Endodermal cell (in vitro differentiated cells): ENCODE results near the gene ANXA4. TPM values are rescaled to one million over a fixed set of nuclear protein-coding genes. Genes with fewer than 3 reads are reported as not detected.

Experiments
- DNase-seq: peaks from one replicate; pipeline ENCODE4 v3.0.0-alpha.2; 2017
- H3K27ac ChIP-seq: 2 replicates; pipeline ENCODE4 v1.5.1; 2013; ENCODE audit warnings: mild to moderate bottlenecking, low read depth, low read length, moderate library complexity
- H3K27me3 ChIP-seq: 2 replicates; pipeline ENCODE4 v1.6.1; 2013; ENCODE audit warnings: mild to moderate bottlenecking, low read length, moderate library complexity; ENCODE audit not compliant: insufficient read depth, control insufficient read depth, poor library complexity, severe bottlenecking
- H3K36me3 ChIP-seq: 2 replicates; pipeline ENCODE4 v1.7.0; 2013; ENCODE audit warnings: mild to moderate bottlenecking, low read length, moderate library complexity; ENCODE audit not compliant: control insufficient read depth, insufficient read depth
- H3K4me1 ChIP-seq: one replicate; pipeline ENCODE4 v1.7.0; 2013; ENCODE audit warnings: low read length; ENCODE audit not compliant: control insufficient read depth, insufficient read depth
- H3K4me3 ChIP-seq: 2 replicates; pipeline ENCODE4 v1.5.1; 2013; ENCODE audit warnings: mild to moderate bottlenecking, low read length, moderate library complexity
- H3K9ac ChIP-seq: 2 replicates; pipeline ENCODE4 v1.6.1; 2013; ENCODE audit warnings: mild to moderate bottlenecking, low read length, moderate library complexity; ENCODE audit not compliant: poor library complexity, severe bottlenecking; ENCODE audit errors: extremely low read depth
- H3K9me3 ChIP-seq: 2 replicates; pipeline ENCODE4 v1.6.1; 2013; ENCODE audit warnings: mild to moderate bottlenecking, low read length, moderate library complexity; ENCODE audit not compliant: control insufficient read depth
- H3K27ac Mint-ChIP-seq: 2 replicates; pipeline ENCODE4 v1.8.0; 2020; ENCODE audit warnings: mixed read lengths
- H3K27me3 Mint-ChIP-seq: 2 replicates; pipeline ENCODE4 v1.8.0; 2021; ENCODE audit warnings: mild to moderate bottlenecking, mixed read lengths; ENCODE audit not compliant: insufficient read depth
- H3K36me3 Mint-ChIP-seq: 2 replicates; pipeline ENCODE4 v1.8.0; 2020; ENCODE audit warnings: low read depth, mixed read lengths
- H3K4me1 Mint-ChIP-seq: 2 replicates; pipeline ENCODE4 v1.8.0; 2020; ENCODE audit warnings: mixed read lengths
- H3K4me3 Mint-ChIP-seq: 2 replicates; pipeline ENCODE4 v1.8.0; 2020; ENCODE audit warnings: mild to moderate bottlenecking, moderate library complexity, mixed read lengths
- H3K9me3 Mint-ChIP-seq: 2 replicates; pipeline ENCODE4 v1.8.0; 2020; ENCODE audit warnings: mild to moderate bottlenecking, mixed read lengths
- CTCF ChIP-seq: fragments of 200-600 bp; sonication (generic); conservative IDR thresholded peaks from 2 replicates; pipeline ENCODE4 v1.5.0; 2021; ENCODE audit warnings: antibody characterized with exemption, mild to moderate bottlenecking
- WGBS, 2 experiments: methylation state at CpG; one replicate each; pipeline versions ENCODE4 v1.1.5 to v1.1.7; 2013; ENCODE audit warnings: missing lambda C conversion rate in 2 of 2, mixed read lengths in 1 of 2; ENCODE audit not compliant: insufficient coverage in 1 of 2, insufficient read length in 1 of 2; 5-methylcytosine and 5-hydroxymethylcytosine counted together
- total RNA-seq, 2 donors: library from RNA; stranded (reverse); fragmentation: NEBNext Ultra II Directional in 1 of 2; extraction: Animal tissue kit (Norgen Biotek cat#: 25700) in 1 of 2; gene quantifications; 2 replicates in 1 of 2; 3 replicates in 1 of 2; pipeline ENCODE4 v1.2.1, GENCODE V29; 2021

Gene ANXA4
- total RNA-seq, 2 donors from 2014 or later, result 18.0 to 21.4 TPM

DNA sequence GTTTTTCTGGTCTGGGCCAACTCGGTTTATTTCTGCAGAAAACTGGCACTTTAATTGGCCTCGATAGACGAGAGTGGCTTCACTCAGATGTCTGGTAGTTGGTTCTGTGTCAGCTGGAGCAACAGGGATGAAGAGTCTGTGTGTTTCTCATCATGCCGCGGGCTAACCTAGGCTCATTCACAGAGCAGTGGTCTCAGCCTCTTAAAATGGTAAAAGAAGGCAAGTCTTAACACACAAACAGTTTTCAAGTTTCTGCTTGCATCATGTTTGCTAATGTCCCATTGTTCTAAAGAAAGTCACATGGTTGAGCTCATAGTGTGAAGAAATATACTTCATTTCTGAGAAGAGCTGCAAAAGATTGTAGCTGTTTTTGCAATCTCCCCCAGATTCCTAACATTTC, 37.5 kb upstream of the ANXA4 start:
- H3K27me3 Mint-ChIP-seq, result no peaks in the 10 kb centered on the region
- H3K27ac ChIP-seq, result no peak overlapping the region
- no peak for DNase-seq
- H3K4me1 Mint-ChIP-seq, result peaks cover 1% of the 10 kb centered on the region
- no peak overlapping the region for H3K27ac Mint-ChIP-seq
- H3K27me3 ChIP-seq, result no peaks in the 10 kb centered on the region
- H3K9me3 ChIP-seq, result no peaks in the 10 kb centered on the region
- H3K36me3 Mint-ChIP-seq, result no peaks in the 10 kb centered on the region
- no peaks in the 10 kb centered on the region for H3K36me3 ChIP-seq
- H3K9me3 Mint-ChIP-seq, result no peaks in the 10 kb centered on the region
- WGBS, 2 experiments, result 93 to 96% methylated on average over 5 of the region's 5 CpGs
- no peak overlapping the region for H3K4me3 ChIP-seq
- no peak overlapping the region for H3K9ac ChIP-seq
- H3K4me1 ChIP-seq, result no peaks in the 10 kb centered on the region
- no peak for TF ChIP-seq CTCF
- no peak overlapping the region for H3K4me3 Mint-ChIP-seq

GRCh38 chr2:69709290-69709689, 32.6 kb upstream of the ANXA4 start:
- Histone ChIP-seq H3K4me3 (no peak overlapping the region), H3K27me3 (no peaks in the 10 kb centered on the region), H3K36me3 (no peaks in the 10 kb centered on the region), H3K9ac (no peak overlapping the region), H3K4me1 (no peaks in the 10 kb centered on the region), H3K27ac (no peak overlapping the region), H3K9me3 (peaks cover 6% of the 10 kb centered on the region)
- Mint-ChIP-seq H3K27ac (no peak overlapping the region), H3K9me3 (peaks cover 8% of the 10 kb centered on the region), H3K27me3 (peaks cover 6% of the 10 kb centered on the region), H3K4me3 (no peak overlapping the region), H3K36me3 (no peaks in the 10 kb centered on the region), H3K4me1 (peaks cover 1% of the 10 kb centered on the region)
- no peak for DNase-seq
- TF ChIP-seq CTCF, result no peak
- WGBS, 2 experiments, result 79 to 81% methylated on average over 4 to 5 of the region's 5 CpGs

DNA sequence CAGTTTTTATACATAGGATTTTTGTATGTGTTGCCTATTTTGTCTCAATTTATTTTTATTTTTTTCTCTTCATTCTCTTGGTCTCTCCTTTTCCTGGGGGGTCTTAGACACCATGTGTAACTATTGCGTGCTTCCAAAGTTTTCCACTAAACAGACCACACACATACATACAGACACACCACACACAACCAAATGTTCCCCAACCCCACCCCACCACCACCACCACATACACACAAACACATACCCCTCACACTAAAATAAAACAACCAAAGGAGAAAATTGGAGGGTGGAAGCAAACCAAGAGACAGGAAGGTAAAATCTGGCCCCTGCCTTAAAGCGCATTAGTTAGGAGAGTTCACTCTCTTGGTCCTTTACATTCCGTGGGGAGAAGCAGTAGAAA, 30.0 kb upstream of the ANXA4 start:
- peaks cover 9% of the 10 kb centered on the region for H3K4me1 Mint-ChIP-seq
- peaks cover 6% of the 10 kb centered on the region for H3K27me3 Mint-ChIP-seq
- DNase-seq, result no peak
- peaks cover 8% of the 10 kb centered on the region for H3K9me3 Mint-ChIP-seq
- no peak overlapping the region for H3K27ac Mint-ChIP-seq
- H3K4me3 Mint-ChIP-seq, result no peak overlapping the region
- H3K36me3 ChIP-seq, result no peaks in the 10 kb centered on the region
- no peak overlapping the region for H3K9ac ChIP-seq
- H3K4me1 ChIP-seq, result no peaks in the 10 kb centered on the region
- TF ChIP-seq CTCF, result no peak
- peaks cover 6% of the 10 kb centered on the region for H3K9me3 ChIP-seq
- no peaks in the 10 kb centered on the region for H3K36me3 Mint-ChIP-seq
- no peaks in the 10 kb centered on the region for H3K27me3 ChIP-seq
- WGBS, 2 experiments, result 94% methylated on average over 2 to 3 of the region's 3 CpGs
- H3K27ac ChIP-seq, result no peak overlapping the region
- H3K4me3 ChIP-seq, result no peak overlapping the region
